B cell (primary cell): Measurements from ENCODE around the gene WDR26. TPM values are rescaled to one million over a fixed set of nuclear protein-coding genes. Genes with fewer than 3 reads are reported as not detected.

Source experiments
- ATAC-seq: fragments of 200-7000 bp; cut with Tn5 transposase; one replicate; pipeline ENCODE4 v1.10.0; 2021; ENCODE audit warnings: low read depth, mild to moderate bottlenecking, moderate number of reproducible peaks, moderate library complexity
- CTCF ChIA-PET: fragments of 350-600 bp; sonication (Branson Sonifier 250); formaldehyde crosslinking; loops from one replicate; lab custom pipeline; 2021; ENCODE audit warnings: antibody characterized with exemption, inconsistent platforms; lab: Charles Lee
- POLR2A ChIA-PET: fragments of 350-600 bp; sonication (Branson Sonifier 250); formaldehyde crosslinking; loops from one replicate; lab custom pipeline; 2021; ENCODE audit warnings: antibody characterized with exemption; lab: Charles Lee
- DNase-seq: peaks from one replicate; pipeline ENCODE4 v3.0.0; 2013
- H2AFZ ChIP-seq: 2 replicates; pipeline ENCODE4 v1.6.1; 2012; ENCODE audit warnings: mild to moderate bottlenecking, low read depth, low read length; ENCODE audit not compliant: insufficient read depth, poor library complexity, severe bottlenecking
- H3K27ac ChIP-seq, 2 donors: 1 replicate in 1 of 2; 2 replicates in 1 of 2; pipeline ENCODE4 v1.5.1; 2012 to 2013; ENCODE audit warnings: low read length in 2 of 2, mild to moderate bottlenecking in 2 of 2, moderate library complexity in 1 of 2
- H3K27me3 ChIP-seq, 4 experiments: fragments of 200-600 bp in 1 of 4; sonication (generic) in 1 of 4; replicated peaks in 1 of 4; 1 replicate in 2 of 4; 2 replicates in 2 of 4; pipeline versions ENCODE4 v1.6.1 to v1.7.0; 2013 to 2016; ENCODE audit warnings: low read length in 3 of 4, mild to moderate bottlenecking in 2 of 4, mixed read lengths in 1 of 4, moderate library complexity in 1 of 4; ENCODE audit not compliant: insufficient read depth in 4 of 4, control insufficient read depth in 3 of 4; ENCODE audit errors: control extremely low read depth in 1 of 4
- H3K36me3 ChIP-seq, 2 experiments: replicated peaks in 1 of 2; 1 replicate in 1 of 2; 2 replicates in 1 of 2; pipeline versions ENCODE4 v1.6.1 to v1.7.1; 2013; ENCODE audit warnings: low read length in 1 of 2; ENCODE audit not compliant: insufficient read depth in 2 of 2, control insufficient read depth in 1 of 2; ENCODE audit errors: control extremely low read depth in 1 of 2, extremely low read depth in 1 of 2
- H3K4me1 ChIP-seq, 2 donors: fragments of 200-600 bp in 1 of 2; sonication (generic) in 1 of 2; 1 replicate in 1 of 2; 2 replicates in 1 of 2; pipeline versions ENCODE4 v1.5.1 to v1.6.1; 2013 to 2017; ENCODE audit warnings: low read length in 2 of 2; ENCODE audit not compliant: control insufficient read depth in 2 of 2, insufficient read depth in 2 of 2
- H3K4me2 ChIP-seq: replicated peaks from 2 replicates; pipeline ENCODE3; 2012; ENCODE audit warnings: mild to moderate bottlenecking, low read depth, low read length; ENCODE audit not compliant: poor library complexity, severe bottlenecking
- H3K4me3 ChIP-seq, 5 experiments: fragments of 200-600 bp in 1 of 5; sonication (generic) in 1 of 5; 1 replicate in 3 of 5; 2 replicates in 2 of 5; pipeline versions ENCODE4 v1.5.1 to v1.7.0; 2011 to 2016; ENCODE audit warnings: low read length in 4 of 5, mild to moderate bottlenecking in 4 of 5, low read depth in 2 of 5, control low read depth in 1 of 5, moderate library complexity in 1 of 5; ENCODE audit not compliant: insufficient read depth in 1 of 5; ENCODE audit errors: control extremely low read depth in 1 of 5, extremely low read depth in 1 of 5
- H3K79me2 ChIP-seq: fragments of 200-600 bp; sonication (generic); one replicate; pipeline ENCODE4 v1.6.0; 2016; ENCODE audit warnings: low read length; ENCODE audit not compliant: control insufficient read depth, insufficient read depth
- H3K9ac ChIP-seq: fragments of 200-600 bp; sonication (generic); 2 replicates; pipeline ENCODE4 v1.6.1; 2017; ENCODE audit warnings: mild to moderate bottlenecking, low read length, moderate library complexity
- H3K9me3 ChIP-seq, 3 donors: one replicate each; pipeline versions ENCODE4 v1.6.1 to v1.7.1; 2013; ENCODE audit warnings: low read length in 2 of 3; ENCODE audit not compliant: control insufficient read depth in 2 of 3, insufficient read depth in 1 of 3; ENCODE audit errors: control extremely low read depth in 1 of 3
- H4K20me1 ChIP-seq: 2 replicates; pipeline ENCODE4 v1.6.0; 2012; ENCODE audit warnings: mild to moderate bottlenecking, low read length; ENCODE audit not compliant: insufficient read depth, control insufficient read depth, poor library complexity, severe bottlenecking
- H3K27ac Mint-ChIP-seq: one replicate; pipeline ENCODE4 v1.8.0; 2021; ENCODE audit warnings: mixed read lengths
- H3K27me3 Mint-ChIP-seq: one replicate; pipeline ENCODE4 v1.8.0; 2021; ENCODE audit warnings: mixed read lengths
- H3K4me1 Mint-ChIP-seq: one replicate; pipeline ENCODE4 v1.8.0; 2021; ENCODE audit warnings: mixed read lengths
- H3K4me3 Mint-ChIP-seq: one replicate; pipeline ENCODE4 v1.8.0; 2021; ENCODE audit warnings: mixed read lengths
- H3K9me3 Mint-ChIP-seq: one replicate; pipeline ENCODE4 v1.8.0; 2022; ENCODE audit warnings: mixed read lengths; ENCODE audit not compliant: insufficient read depth
- CTCF ChIP-seq: fragments of 200-600 bp; IDR thresholded peaks from one replicate; pipeline ENCODE4 v1.8.0; 2022; ENCODE audit warnings: antibody characterized with exemption, mild to moderate bottlenecking
- EZH2 ChIP-seq: IDR thresholded peaks from 2 replicates; pipeline ENCODE4 v1.6.1; 2012; ENCODE audit warnings: borderline replicate concordance, low read depth, mild to moderate bottlenecking, moderate library complexity, low read length; ENCODE audit not compliant: insufficient read depth, poor library complexity, severe bottlenecking
- WGBS: methylation state at CpG from one replicate; pipeline ENCODE4 v1.1.5; 2013; ENCODE audit warnings: missing lambda C conversion rate; ENCODE audit not compliant: insufficient coverage; 5-methylcytosine and 5-hydroxymethylcytosine counted together
- intact Hi-C: fragments of 100-400 bp; cut with micrococcal nuclease; formaldehyde crosslinking; loops from one replicate; pipeline ENCODE4 v1.10.0; 2022
- polyA plus RNA-seq: library from polyadenylated mRNA; depleted of rRNA; stranded (reverse); fragments of >200 nt; gene quantifications from 2 replicates; pipeline ENCODE4 v1.2.3, GENCODE V29; 2012
- total RNA-seq, 2 donors: library from RNA; stranded (reverse); fragments of 120-200 nt in 1 of 2; gene quantifications; 1 replicate in 1 of 2; 2 replicates in 1 of 2; pipeline versions ENCODE4 v1.2.3 to v1.2.4, GENCODE V29; 2013 to 2022

The WDR26 gene
- total and polyA plus RNA-seq, 2 donors (not counting 1 experiment from before 2014, with no cell fraction given): 35.7 to 108 TPM

GRCh38 chr1:224411766-224412165, 22.8 kb downstream of the WDR26 start:
- intact Hi-C loops: no loop called here

GRCh38 chr1:224408294-224408590, 26.4 kb downstream of the WDR26 start:
- Mint-ChIP-seq H3K27ac (no peak overlapping the region), H3K4me1 (no peaks in the 10 kb centered on the region), H3K9me3 (no peaks in the 10 kb centered on the region), H3K27me3 (no peaks in the 10 kb centered on the region), H3K4me3 (no peak overlapping the region)
- ATAC-seq: no peak
- no peak overlapping the region for H3K4me2 ChIP-seq
- H3K4me3 ChIP-seq: no peak overlapping the region
- H2AFZ ChIP-seq: no peak overlapping the region
- H3K27ac ChIP-seq: no peak overlapping the region
- POLR2A ChIA-PET: interaction anchor here (0.5 kb wide), 1 partner anchor 213 kb away, joined by 6 read pairs; no protein-coding TSS in a partner anchor
- no peaks in the 10 kb centered on the region for H3K27me3 ChIP-seq
- CTCF ChIA-PET: interaction anchor here (2.6 kb wide), 1 partner anchor 49 kb away, joined by 12 read pairs; no protein-coding TSS in a partner anchor
- H3K36me3 ChIP-seq: peaks cover 7 to 67% of the 10 kb centered on the region in 2 experiments
- peaks cover 15% of the 10 kb centered on the region for H4K20me1 ChIP-seq
- H3K9ac ChIP-seq: no peak overlapping the region
- H3K79me2 ChIP-seq: no peaks in the 10 kb centered on the region
- DNase-seq: no peak
- WGBS: no CpG with 5 or more reads among the region's 1 CpG
- no peaks in the 10 kb centered on the region for H3K9me3 ChIP-seq
- H3K4me1 ChIP-seq: no peaks in the 10 kb centered on the region
- intact Hi-C loops: no loop called here
- TF ChIP-seq CTCF (no peak), EZH2 (no peak)

More at GRCh38 chr1:224411766-224412165, 22.8 kb downstream of the WDR26 start:
- TF ChIP-seq EZH2: no peak
- TF ChIP-seq CTCF: no peak
- H3K4me3 Mint-ChIP-seq: no peak overlapping the region
- no peaks in the 10 kb centered on the region for H3K27me3 Mint-ChIP-seq
- WGBS: no CpG with 5 or more reads among the region's 1 CpG
- Histone ChIP-seq H3K4me2 (no peak overlapping the region), H3K4me3 (no peak overlapping the region), H3K9ac (no peak overlapping the region), H3K36me3 (peaks cover 4 to 57% of the 10 kb centered on the region in 2 experiments), H3K79me2 (no peaks in the 10 kb centered on the region), H3K4me1 (no peaks in the 10 kb centered on the region), H4K20me1 (peaks cover under 1% of the 10 kb centered on the region), H3K27ac (no peak overlapping the region), H3K27me3 (no peaks in the 10 kb centered on the region), H3K9me3 (no peaks in the 10 kb centered on the region), H2AFZ (no peak overlapping the region)
- H3K27ac Mint-ChIP-seq: no peak overlapping the region
- ATAC-seq (no peak), DNase-seq (no peak)
- POLR2A ChIA-PET: no interaction called here
- H3K9me3 Mint-ChIP-seq: no peaks in the 10 kb centered on the region
- H3K4me1 Mint-ChIP-seq: no peaks in the 10 kb centered on the region
- CTCF ChIA-PET: interaction anchor here (0.7 kb wide), 1 partner anchor 120 kb away, joined by 3 read pairs; no protein-coding TSS in a partner anchor
